Endodermal cell (in vitro differentiated cells): ENCODE measurements around the gene ASPG. TPM values are rescaled to one million over a fixed set of nuclear protein-coding genes. Genes with fewer than 3 reads are reported as not detected.
A peak's percentile ranks its signal among the peaks of the same experiment; 100 is the strongest.

ENCODE experiments used
- DNase-seq: peaks from one replicate; pipeline ENCODE4 v3.0.0-alpha.2; 2017
- H3K27ac ChIP-seq: 2 replicates; pipeline ENCODE4 v1.5.1; 2013; ENCODE audit warnings: mild to moderate bottlenecking, low read depth, low read length, moderate library complexity
- H3K27me3 ChIP-seq: 2 replicates; pipeline ENCODE4 v1.6.1; 2013; ENCODE audit warnings: mild to moderate bottlenecking, low read length, moderate library complexity; ENCODE audit not compliant: insufficient read depth, control insufficient read depth, poor library complexity, severe bottlenecking
- H3K36me3 ChIP-seq: 2 replicates; pipeline ENCODE4 v1.7.0; 2013; ENCODE audit warnings: mild to moderate bottlenecking, low read length, moderate library complexity; ENCODE audit not compliant: control insufficient read depth, insufficient read depth
- H3K4me1 ChIP-seq: one replicate; pipeline ENCODE4 v1.7.0; 2013; ENCODE audit warnings: low read length; ENCODE audit not compliant: control insufficient read depth, insufficient read depth
- H3K4me3 ChIP-seq: 2 replicates; pipeline ENCODE4 v1.5.1; 2013; ENCODE audit warnings: mild to moderate bottlenecking, low read length, moderate library complexity
- H3K9ac ChIP-seq: 2 replicates; pipeline ENCODE4 v1.6.1; 2013; ENCODE audit warnings: mild to moderate bottlenecking, low read length, moderate library complexity; ENCODE audit not compliant: poor library complexity, severe bottlenecking; ENCODE audit errors: extremely low read depth
- H3K9me3 ChIP-seq: 2 replicates; pipeline ENCODE4 v1.6.1; 2013; ENCODE audit warnings: mild to moderate bottlenecking, low read length, moderate library complexity; ENCODE audit not compliant: control insufficient read depth
- H3K27ac Mint-ChIP-seq: 2 replicates; pipeline ENCODE4 v1.8.0; 2020; ENCODE audit warnings: mixed read lengths
- H3K27me3 Mint-ChIP-seq: 2 replicates; pipeline ENCODE4 v1.8.0; 2021; ENCODE audit warnings: mild to moderate bottlenecking, mixed read lengths; ENCODE audit not compliant: insufficient read depth
- H3K36me3 Mint-ChIP-seq: 2 replicates; pipeline ENCODE4 v1.8.0; 2020; ENCODE audit warnings: low read depth, mixed read lengths
- H3K4me1 Mint-ChIP-seq: 2 replicates; pipeline ENCODE4 v1.8.0; 2020; ENCODE audit warnings: mixed read lengths
- H3K4me3 Mint-ChIP-seq: 2 replicates; pipeline ENCODE4 v1.8.0; 2020; ENCODE audit warnings: mild to moderate bottlenecking, moderate library complexity, mixed read lengths
- H3K9me3 Mint-ChIP-seq: 2 replicates; pipeline ENCODE4 v1.8.0; 2020; ENCODE audit warnings: mild to moderate bottlenecking, mixed read lengths
- WGBS, 2 experiments: methylation state at CpG; one replicate each; pipeline versions ENCODE4 v1.1.5 to v1.1.7; 2013; ENCODE audit warnings: missing lambda C conversion rate in 2 of 2, mixed read lengths in 1 of 2; ENCODE audit not compliant: insufficient coverage in 1 of 2, insufficient read length in 1 of 2; 5-methylcytosine and 5-hydroxymethylcytosine counted together
- total RNA-seq, 2 donors: library from RNA; stranded (reverse); fragmentation: NEBNext Ultra II Directional in 1 of 2; extraction: Animal tissue kit (Norgen Biotek cat#: 25700) in 1 of 2; gene quantifications; 2 replicates in 1 of 2; 3 replicates in 1 of 2; pipeline ENCODE4 v1.2.1, GENCODE V29; 2021
- TF ChIP-seq, protein P1 (sequence below): fragments of 200-600 bp; sonication (generic); conservative IDR thresholded peaks from 2 replicates; pipeline ENCODE4 v1.5.0; 2021; ENCODE audit warnings: antibody characterized with exemption, mild to moderate bottlenecking

The ASPG gene
- total RNA-seq, 2 donors from 2014 or later: 0.71 to 1.4 TPM

DNA sequence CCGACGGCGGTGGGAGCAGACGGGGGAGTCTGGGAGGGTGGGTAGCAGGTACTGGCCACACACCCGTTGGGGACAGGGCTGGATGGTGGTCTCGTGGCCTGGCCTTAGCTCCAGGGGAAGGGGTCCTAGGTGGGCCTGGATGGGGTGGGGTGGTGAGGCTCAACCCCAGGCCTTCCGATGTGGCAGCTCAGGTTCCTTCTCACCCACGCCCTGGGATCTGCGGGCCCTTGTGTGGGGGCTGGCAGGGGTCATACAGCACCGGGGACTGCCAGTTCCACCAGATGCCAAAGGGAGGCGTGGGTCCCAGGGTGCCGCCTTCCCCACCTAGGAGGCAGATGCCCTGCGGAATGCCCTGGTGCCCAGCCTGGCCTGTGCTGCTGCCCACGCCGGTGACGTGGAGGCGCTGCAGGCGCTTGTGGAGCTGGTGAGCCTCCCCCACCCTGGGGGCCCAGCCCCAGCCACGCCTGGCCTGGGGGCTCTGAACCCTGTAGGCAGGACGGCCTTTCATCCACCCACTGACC lies 21.0 kb downstream of the ASPG start:
- no peaks in the 10 kb centered on the region for H3K27me3 Mint-ChIP-seq
- Histone ChIP-seq H3K4me1 (no peaks in the 10 kb centered on the region), H3K9ac (no peak overlapping the region), H3K36me3 (no peaks in the 10 kb centered on the region), H3K27ac (no peak overlapping the region), H3K27me3 (no peaks in the 10 kb centered on the region), H3K9me3 (no peaks in the 10 kb centered on the region), H3K4me3 (no peak overlapping the region)
- H3K36me3 Mint-ChIP-seq: no peaks in the 10 kb centered on the region
- H3K27ac Mint-ChIP-seq: no peak overlapping the region
- TF ChIP-seq, protein P1, sequence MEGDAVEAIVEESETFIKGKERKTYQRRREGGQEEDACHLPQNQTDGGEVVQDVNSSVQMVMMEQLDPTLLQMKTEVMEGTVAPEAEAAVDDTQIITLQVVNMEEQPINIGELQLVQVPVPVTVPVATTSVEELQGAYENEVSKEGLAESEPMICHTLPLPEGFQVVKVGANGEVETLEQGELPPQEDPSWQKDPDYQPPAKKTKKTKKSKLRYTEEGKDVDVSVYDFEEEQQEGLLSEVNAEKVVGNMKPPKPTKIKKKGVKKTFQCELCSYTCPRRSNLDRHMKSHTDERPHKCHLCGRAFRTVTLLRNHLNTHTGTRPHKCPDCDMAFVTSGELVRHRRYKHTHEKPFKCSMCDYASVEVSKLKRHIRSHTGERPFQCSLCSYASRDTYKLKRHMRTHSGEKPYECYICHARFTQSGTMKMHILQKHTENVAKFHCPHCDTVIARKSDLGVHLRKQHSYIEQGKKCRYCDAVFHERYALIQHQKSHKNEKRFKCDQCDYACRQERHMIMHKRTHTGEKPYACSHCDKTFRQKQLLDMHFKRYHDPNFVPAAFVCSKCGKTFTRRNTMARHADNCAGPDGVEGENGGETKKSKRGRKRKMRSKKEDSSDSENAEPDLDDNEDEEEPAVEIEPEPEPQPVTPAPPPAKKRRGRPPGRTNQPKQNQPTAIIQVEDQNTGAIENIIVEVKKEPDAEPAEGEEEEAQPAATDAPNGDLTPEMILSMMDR: no peak
- H3K9me3 Mint-ChIP-seq: no peaks in the 10 kb centered on the region
- DNase-seq: peak; percentile 28
- WGBS, 2 experiments: 92 to 99% methylated on average over 11 to 20 of the region's 20 CpGs
- no peaks in the 10 kb centered on the region for H3K4me1 Mint-ChIP-seq
- H3K4me3 Mint-ChIP-seq: no peak overlapping the region

DNA sequence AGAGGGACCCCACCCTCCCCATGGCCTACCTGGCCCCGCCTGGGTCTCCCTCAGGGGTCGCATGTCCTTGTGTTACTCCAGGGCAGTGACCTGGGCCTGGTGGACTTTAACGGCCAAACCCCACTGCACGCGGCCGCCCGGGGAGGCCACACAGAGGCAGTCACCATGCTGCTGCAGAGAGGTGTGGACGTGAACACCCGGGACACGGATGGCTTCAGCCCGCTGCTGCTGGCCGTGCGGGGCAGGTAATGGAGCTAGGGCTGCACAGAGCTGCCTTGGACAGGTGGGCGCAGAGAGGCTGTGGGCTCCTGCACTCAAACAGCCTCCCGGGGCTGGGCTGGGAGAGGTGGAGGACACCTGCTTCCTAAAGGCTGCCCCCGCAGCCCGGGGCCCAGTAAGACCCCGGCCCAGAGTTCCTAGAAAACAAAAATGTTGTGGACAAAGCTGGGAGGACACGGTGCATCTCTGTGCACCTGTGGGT lies 21.6 kb downstream of the ASPG start:
- Mint-ChIP-seq H3K27me3 (no peaks in the 10 kb centered on the region), H3K27ac (no peak overlapping the region), H3K9me3 (no peaks in the 10 kb centered on the region), H3K36me3 (no peaks in the 10 kb centered on the region), H3K4me3 (no peak overlapping the region), H3K4me1 (no peaks in the 10 kb centered on the region)
- WGBS, 2 experiments: 90 to 94% methylated on average over 7 to 19 of the region's 19 CpGs
- Histone ChIP-seq H3K4me3 (no peak overlapping the region), H3K36me3 (no peaks in the 10 kb centered on the region), H3K27ac (no peak overlapping the region), H3K9me3 (no peaks in the 10 kb centered on the region), H3K27me3 (no peaks in the 10 kb centered on the region), H3K9ac (no peak overlapping the region), H3K4me1 (no peaks in the 10 kb centered on the region)
- TF ChIP-seq, protein P1: no peak
- DNase-seq: peak; percentile 44

DNA sequence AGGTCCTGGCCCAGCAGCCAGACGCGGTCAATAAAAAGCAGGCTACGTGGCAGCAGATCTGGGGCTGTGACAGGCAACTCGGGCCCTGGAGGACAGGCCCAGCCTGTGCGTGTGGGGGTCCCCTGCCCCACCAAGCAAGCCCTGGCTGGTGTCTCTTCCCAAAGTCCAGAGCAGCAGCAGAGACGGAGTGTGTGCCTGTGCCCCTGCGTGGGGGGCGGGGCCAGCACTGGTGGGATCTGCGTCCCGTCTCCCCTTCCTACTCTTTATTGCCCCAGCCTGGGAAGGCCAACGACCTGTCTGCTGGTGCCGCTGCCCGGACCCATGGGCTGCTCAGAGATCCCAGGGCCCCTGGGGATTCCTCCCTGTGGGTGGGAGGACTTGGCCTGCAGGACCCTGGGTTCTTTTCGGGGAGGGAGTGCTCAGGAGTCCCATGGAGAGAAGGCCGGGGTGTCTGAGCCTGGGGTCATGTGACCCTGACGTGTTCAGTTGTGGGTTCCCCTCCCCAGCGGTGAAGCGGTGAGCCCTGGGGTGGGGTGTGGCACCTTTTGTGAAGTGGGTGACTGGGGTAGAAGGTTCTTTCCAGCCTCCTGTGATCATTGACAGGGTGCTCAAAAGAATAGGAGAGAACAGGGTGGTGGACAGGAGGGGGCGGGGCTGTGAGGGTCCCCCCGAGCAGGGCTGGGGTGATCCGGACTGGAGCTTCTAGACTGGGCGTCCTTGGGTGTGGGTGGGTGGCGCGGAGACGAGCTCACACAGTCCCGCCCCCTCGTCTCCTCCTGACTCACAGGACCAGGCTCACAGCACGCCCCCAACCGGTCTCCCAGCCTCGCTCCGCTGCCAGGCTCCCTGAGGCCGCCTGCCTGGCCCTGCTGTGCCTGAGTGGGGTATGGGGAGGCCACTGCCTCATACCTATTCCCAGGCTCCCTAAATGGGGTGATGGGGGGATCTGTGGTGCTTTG lies 22.4 kb downstream of the ASPG start:
- TF ChIP-seq, protein P1: no peak

More for the DNA sequence above, 22.4 kb downstream of the ASPG start:
- no peaks in the 10 kb centered on the region for H3K36me3 Mint-ChIP-seq
- no peaks in the 10 kb centered on the region for H3K27me3 ChIP-seq
- DNase-seq: peak; percentile 63
- no peaks in the 10 kb centered on the region for H3K4me1 ChIP-seq
- H3K4me1 Mint-ChIP-seq: no peaks in the 10 kb centered on the region
- H3K27ac ChIP-seq: no peak overlapping the region
- H3K27ac Mint-ChIP-seq: no peak overlapping the region
- no peak overlapping the region for H3K9ac ChIP-seq
- WGBS, 2 experiments: 78 to 87% methylated on average over 9 to 32 of the region's 32 CpGs
- no peak overlapping the region for H3K4me3 Mint-ChIP-seq
- no peaks in the 10 kb centered on the region for H3K9me3 Mint-ChIP-seq
- no peak overlapping the region for H3K4me3 ChIP-seq
- H3K36me3 ChIP-seq: no peaks in the 10 kb centered on the region
- no peaks in the 10 kb centered on the region for H3K27me3 Mint-ChIP-seq
- no peaks in the 10 kb centered on the region for H3K9me3 ChIP-seq
